SW 1271 (cell line): ENCODE results near the gene GON4L.
"Not testable (repeated sequence)": the region's sequence is repeated elsewhere in the genome, so short reads cannot be mapped to it uniquely, and the experiment has no call there.

Source experiments
- DNase-seq, 2 experiments: peaks; one replicate each; lab custom pipeline; 2025; lab: John Stamatoyannopoulos, UW

The GON4L gene

DNA sequence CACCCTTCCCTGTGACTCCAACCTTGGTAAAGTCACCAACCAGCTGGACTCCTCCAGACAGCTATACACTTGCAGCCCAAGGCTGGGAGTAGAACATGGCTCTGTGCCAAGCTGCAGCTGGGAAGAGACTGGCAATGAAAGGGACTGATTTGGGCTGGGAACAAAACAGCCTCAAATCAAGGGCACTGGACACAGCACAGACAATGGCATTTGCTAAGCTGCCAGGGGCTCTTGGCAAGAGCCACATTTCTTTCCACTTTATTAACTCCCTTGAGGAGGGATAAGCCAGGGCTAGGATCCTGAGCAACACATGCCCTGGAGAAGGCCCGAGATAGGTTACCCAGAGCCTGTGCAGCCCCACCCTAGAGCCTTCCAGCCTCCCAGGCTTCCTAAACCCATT is 14.4 kb upstream of the GON4L start:
- DNase-seq = no peak

DNA sequence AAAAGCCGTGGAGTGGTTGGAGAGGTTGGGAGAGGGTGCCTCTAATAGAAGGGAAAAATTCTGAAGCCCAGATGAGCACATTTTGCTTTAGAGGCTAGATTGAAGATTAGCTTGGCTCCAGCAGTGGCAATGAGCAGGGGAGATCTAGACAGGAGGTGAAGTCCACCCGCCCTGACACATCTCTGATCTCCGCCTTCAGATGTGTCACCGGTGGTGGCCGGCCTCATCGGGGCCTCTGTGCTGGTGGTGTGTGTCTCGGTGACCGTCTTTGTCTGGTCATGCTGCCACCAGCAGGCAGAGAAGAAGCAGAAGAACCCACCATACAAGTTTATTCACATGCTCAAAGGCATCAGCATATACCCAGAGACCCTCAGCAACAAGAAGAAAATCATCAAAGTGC is 10.8 kb upstream of the GON4L start:
- no peak for DNase-seq

DNA sequence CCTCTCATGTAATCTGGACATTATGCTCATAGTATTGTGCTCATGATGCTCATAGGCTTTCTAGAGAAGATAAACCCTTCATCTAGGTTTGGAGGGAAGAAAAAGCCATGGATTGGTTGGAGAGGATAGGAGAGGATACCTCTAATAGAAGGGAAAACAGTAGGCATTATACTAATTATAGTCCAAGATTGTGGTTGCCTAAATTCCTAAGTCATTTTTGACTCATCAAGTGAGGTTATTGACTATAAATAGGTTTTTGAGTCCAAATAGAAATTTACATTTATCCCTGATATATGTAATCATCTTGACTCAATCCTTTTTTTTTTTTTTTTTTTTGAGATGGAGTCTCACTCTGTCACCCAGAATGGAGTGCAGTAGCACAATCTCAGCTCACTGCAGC is 7.4 kb upstream of the GON4L start:
- DNase-seq = no peak

DNA sequence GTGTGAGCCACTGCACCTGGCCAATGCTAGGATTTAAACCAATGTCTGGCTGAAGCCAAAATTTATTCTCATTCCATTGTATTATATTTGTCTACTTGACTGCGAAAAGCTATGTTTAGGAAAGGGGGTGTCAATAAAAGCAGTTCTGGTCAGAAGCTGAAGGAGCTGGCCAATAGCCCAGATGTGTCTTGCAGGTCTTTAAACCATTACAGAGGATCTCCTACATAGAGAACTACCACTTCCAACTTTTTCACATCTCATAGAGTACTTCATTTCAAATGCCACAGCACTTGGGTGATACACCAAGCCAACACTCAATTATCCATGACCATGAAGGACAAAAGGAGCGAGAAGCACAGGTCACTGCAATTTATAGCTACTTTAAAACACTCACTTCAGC is 4.9 kb upstream of the GON4L start:
- DNase-seq = no peak

DNA sequence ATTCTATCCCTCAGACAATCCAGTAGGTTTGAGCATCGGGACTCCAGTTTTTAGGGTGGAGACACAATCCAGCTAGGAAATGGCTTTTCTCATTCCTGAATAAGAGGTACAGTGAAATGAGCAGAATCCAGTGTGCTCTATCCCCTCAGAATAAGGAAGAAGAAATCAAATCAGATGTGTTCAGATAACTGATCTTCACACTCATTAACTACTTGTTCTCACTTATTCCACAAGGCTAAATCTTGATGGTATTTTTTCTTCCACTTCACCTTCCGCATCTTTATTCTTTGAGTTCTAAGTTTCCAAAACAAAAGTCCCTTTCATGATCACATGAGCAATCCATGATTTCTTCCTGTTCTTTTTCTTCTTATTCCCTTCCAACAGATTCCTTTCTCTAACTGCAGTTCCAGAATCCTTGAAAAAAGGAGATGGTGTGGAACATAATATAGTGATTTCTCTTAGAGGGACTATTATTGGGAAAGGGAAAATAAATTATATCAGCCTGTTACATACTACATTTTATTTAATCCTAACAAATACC is 4.0 kb upstream of the GON4L start:
- no peak for DNase-seq

DNA sequence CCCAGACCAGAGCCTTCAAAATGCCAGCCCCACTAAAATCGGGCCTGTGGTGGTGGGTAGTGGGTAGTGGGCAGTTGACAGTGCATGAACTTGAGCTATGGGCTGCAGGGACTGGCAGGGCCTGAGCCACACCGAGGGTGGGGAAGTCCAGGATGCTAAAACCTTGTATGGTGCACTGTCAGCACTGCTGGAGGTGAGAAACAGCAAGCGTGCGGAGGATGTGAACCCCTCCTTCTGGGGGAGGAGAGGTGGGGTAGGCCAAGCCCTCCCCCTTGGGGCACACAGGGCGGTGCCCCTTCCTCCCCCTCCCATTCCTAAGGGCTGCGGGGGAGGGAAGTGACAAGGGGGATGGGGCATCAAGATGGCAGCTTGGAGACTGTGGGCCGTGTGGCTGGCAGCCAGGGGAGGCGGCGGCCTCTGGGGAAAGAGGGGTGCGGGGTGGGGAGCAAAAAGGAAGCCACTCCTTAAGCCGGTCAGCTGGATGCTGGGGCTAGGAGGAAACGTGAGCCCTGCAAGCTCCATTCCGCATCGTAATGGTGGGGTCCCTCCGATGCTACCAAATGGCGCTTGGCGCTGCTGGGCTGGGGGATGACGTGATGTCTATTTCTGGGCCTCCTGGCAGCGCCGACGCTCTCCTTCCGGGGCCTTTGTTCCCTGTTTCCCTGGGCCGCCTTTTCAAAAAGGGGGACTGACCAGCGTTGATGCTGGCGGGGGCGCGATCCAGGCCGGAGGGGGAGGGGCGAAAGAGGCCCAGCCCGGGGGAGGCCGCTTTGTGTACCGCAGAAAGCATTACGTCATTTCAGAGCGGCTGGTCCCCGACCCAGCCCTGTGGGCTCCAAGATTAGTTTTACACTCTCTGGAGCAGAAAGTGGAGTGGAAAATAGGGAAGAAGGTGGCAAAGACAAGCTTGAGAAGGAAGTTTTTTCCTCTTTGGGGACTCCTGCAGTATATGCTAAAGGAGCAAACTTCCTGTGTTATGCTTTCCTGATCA is 3.2 kb upstream of the GON4L start:
- DNase-seq = no peak

DNA sequence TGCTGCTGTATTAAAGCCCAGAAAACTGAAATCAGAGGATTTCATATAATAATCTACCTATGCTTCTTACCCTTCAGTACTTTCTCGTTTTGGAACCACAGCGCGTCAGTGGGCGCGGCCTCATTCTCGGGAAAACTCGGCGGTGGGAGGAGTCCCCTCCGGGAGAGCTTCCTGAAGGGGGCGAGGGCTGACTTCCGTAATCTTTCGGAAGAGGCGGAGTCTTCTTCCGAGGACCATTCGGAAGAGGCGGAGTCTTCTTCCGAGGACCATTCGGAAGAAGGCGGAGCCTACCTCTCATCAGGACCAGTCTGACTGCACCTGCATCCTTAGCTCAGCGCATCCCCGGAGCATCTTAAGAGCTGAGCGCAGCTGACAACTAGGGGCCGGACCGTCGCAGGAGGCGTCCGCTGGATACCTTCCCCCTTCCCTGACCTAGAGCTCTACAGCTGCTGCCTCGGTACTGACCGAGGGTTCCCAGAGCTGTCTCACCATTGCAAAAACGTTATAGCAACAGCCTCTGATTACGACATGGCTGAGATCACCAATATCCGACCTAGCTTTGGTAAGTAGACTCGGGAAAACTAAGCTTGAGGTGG is 2.3 kb upstream of the GON4L start, which contains the start of gene SYT11:
TSS of gene SYT11 (plus strand) at position 334 of the 596 bp plus-strand sequence. CDS start at position 529, 195 bp downstream.
- peak; percentile 77 to 86 for DNase-seq

DNA sequence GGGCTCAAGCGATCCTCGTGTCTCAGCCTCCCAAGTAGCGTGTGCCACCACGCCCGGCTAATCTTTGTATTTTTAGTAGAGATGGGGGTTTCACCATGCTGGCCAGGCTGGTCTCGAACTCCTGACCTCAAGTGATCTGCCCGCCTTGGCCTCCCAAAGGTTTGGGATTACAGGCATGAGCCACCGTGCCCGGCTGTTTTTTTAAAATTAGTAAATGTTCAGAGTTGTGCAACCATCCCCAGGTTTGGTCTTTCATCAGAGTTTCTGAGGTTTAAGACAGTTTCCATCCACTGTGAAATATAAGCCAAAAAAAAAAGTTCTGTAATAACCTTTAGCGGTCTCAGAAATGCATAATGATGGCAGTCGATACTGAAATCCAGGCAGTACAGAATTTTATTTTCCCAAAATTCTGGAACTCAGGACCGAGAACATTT is 1.8 kb upstream of the GON4L start:
- DNase-seq = no peak

DNA sequence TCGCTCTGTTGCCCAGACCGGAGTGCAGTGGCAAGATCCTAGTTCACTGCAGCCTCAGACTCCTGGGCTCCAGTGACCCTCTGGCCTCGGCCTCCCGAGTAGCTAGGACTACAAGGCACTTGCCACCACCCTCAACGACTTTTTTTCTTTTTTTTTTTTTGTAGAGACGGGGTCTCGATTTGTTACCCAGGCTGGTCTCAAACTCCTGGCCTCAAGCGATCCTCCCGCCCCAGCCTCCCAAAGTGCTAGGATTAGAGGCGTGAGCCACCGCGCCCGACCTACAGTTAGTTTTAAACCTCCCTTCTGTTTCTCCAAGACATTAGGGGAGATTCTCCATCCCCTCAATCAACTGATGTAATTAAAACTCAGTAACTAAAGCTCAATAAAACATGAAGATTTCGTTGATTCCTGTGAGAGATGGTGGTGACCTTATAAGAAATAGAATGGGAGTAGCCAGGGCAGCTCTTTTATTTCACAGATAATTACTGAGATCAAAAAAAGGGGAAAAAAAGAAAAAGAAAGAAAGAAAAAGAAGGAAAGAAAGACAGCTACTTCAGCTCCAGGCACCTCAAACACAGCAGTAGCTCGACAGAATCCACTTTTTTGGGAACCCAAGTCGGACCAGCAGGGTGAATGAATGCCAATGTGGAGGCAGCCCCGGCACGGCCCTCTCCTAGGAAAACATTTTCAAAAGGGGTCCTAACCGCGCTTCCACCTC is 598 bp downstream of the GON4L start:
- no peak for DNase-seq

DNA sequence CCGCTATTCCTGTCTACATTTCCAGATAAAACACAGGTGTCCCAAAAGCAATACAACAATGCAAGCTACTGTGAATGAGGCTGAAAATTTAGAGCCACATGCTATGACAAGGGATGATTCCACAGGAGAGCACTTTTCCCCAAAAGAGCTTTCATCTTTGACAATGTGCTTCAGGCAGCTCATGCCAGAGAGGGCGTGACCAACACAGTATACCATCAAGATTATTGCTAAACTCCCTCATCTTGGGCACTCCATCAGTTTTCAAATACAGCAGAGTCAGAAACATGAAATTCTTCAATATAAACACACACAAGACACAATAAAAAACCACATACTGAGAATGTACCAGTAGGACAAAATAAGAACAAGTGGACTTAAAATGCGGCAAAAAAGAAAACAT is 6.7 kb downstream of the GON4L start:
- DNase-seq = no peak

DNA sequence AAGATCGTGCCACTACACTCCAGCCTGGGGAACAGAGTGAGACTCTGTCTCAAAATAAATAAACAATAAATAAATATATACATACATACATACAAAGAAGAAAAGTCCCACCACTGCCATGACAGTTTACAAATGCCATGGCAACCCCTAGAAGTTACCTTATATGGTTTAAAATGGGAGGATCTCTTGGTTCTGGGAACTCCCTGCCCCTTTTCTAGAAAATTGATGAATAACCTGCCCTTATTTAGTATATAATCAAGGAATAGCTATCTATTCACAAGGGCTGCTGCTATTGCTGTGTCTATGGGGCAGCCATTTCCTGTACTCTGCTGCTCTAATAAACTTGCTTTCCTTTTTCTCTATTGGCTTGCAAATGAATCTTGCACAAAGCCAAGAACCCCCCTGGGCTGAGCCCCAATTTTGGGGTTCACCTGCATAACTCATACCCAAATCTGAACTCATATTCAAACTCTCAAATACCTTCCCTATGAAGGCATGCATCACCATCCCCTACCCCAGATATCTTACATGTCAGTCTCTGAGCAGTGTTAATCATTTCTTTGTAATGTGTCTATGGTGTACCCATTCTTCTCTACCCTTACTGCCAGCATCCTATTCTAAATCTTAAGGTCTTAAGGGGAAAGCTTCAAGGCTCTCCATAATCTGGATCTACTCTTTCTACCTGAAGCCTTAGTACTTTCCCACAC is 9.0 kb downstream of the GON4L start:
- no peak for DNase-seq

DNA sequence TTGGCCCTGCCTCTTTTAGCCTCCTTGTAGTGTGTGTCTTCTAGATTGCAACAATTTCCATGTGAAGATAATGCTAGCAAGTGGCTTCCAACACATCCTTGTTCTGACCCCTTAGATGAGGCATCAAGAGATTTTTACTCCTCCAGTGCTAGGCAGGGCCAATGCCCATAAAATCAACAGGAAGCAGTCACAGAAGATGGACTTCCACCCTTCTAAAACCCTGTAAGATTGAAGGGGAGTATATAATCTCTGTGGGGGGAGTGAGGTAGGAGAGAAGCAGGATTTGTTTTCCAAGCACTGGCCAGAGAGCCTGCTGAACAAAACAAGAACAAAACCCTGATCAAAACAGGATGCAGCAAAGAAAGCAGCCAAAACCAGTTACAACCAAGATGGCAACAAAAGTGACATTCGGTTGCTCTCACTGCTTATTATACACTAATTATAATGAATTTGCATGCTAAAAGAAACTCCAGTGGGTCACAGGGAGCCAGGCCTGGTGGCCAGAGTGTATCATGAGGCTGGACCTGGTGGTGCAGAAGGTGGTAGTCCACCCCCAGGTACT is 12.1 kb downstream of the GON4L start:
- DNase-seq = no peak

DNA sequence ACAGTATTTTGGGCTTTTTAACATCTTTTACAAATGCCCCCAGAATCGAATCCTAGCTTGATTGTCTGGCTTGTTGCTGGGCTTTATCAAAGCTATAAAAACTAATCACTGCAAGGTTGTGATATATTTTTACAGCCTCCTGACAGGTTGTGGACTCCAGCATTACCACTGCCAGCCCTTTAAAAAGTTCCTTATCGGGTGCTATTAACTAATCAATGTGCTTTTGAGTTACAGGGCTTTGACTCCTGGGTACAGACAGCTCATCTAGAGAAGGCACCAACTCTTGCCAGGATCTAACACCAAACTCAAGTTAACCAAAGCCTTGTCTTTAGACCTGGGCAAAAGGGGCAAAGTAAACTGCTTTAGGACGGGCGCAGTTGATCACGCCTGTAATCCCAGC is 16.6 kb downstream of the GON4L start:
- DNase-seq = no peak

DNA sequence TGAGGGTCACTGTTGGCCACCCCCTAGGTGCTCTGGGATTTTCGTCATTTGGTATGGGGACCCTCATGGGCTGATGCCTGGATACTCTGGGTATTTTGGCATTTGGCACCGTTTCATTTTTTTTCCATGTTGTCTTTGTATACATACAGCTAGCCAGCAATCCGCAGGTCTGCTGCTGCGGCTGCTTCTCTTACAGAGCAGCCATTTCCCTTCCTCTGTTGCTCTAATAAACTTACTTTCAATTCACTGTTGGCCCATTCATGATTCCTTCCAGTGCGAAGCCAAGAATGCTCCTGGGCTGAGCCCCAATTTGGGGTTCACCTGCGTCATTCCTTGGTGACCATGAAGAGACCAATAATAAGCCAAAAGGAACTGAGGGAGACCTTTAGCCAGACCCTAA is 21.5 kb downstream of the GON4L start:
- DNase-seq = no peak

DNA sequence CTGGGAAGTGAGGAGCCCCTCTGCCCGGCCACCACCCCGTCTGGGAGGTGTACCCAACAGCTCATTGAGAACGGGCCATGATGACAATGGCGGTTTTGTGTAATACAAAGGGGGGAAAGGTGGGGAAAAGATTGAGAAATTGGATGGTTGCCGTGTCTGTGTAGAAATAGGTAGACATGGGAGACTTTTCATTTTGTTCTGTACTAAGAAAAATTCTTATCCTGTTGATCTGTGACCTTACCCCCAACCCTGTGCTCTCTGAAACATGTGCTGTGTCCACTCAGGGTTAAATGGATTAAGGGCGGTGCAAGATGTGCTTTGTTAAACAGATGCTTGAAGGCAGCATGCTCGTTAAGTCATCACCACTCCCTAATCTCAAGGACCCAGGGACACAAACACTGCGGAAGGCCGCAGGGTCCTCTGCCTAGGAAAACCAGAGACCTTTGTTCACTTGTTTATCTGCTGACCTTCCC is 22.1 kb downstream of the GON4L start:
- DNase-seq = not testable (repeated sequence)

DNA sequence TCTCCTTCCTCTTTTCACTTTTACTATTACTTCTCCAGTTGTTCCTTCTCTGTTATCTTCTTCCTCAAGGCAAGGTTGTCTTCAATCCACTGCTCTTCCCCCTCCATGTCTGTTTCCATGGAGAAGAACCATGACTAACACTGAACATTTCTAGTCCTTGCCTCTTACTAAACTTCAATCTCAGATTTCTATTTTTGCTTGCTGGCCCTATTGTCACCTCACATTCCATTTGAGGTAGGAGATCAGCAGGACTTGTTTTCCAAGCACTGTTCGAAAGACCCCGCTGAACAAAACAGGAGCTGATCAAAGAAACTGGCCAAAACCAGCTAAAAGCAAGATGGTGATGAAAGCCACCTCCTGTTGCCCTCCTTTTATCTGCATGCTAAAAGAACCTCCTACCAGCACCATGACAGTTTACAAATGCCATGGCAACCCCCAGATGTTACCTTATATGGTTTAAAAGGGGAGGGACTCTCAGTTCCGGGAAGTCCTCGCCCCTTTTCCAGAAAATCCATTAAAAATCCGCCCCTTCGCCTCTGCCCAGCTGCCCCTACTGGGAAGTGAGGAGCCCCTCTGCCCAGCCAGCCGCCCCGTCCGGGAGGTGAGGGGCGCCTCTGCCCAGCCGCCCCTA is 22.6 kb downstream of the GON4L start:
- DNase-seq = no peak

DNA sequence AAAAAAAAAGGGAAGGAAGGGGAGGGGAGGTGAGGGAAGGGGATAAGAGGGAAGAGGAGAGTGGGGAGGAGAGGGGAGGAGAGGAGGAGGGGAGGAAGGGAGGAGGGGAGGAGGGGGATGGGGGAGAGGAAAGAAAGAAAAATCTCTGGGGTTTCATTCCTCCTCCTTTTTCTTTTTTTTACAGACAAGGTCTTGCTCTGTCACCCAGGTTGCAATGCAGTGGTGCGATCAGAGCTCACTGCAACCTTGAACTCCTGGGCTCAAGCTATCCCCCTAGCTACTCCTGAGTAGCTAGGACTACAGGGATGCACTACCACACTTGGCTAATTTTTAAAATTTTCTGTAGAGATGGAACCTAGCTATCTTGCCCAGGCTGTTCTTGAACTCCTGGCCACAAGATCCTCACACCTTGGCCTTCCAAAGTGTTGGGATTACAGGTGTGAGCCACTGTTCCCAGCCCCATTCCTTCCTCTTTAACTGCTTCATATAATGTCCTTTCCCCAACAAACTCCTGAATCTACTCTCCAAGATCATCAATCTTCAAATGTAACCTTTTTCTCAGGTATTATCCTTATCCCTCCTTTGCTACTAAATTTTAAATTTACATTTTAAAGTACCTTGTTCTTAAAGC is 23.2 kb downstream of the GON4L start:
- DNase-seq = no peak

DNA sequence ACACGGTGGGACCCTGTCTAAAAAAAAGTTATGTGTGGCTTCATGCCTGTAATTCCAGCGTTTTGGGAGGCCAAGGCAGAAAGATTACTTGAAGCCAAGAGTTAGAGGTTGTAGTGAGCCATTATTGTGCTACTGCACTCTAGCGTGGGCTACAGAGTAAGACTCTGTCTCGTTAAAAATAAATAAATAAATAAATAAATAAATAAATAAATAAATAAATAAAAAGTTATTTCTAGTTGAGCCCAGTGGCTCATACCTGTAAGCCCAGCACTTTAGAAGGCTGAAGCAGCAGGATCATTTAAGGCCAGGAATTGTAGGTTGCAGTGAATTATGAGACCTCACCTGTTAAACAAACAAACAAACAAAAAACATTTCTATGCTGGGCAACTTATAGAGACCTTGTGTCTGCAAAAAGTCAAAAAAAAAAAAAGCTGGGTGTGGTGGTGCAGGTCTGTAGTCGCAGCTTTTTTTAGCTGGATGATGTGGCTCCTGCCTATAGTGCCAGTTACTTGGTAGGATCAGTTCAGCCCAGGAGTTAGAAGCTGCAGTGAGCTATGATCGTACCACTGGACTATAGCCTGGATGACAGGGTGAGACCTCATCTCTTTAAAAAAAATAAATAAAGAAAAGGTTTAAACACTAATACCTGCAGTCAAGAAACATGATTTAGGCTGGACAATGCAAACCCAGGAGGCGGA is 25.6 kb downstream of the GON4L start:
- no peak for DNase-seq

DNA sequence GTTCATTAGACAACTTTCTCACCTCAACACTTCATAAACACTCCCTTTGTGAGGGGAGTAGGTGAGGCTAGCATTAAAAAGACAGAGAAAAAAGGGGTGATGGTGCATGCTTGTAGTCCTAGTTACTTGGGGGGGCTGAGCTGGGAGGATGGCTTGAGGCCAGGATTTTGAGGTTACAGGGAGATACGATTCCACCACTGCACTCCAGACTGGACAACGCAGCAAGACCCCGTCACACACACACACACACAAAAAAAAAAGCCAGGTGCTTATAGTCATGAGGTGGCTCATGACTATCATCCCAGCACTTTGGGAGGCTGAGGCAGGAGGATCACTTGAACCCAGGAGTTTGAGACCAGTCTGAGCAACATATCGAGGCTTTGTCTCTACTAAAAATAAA is 29.6 kb downstream of the GON4L start:
- DNase-seq = no peak

DNA sequence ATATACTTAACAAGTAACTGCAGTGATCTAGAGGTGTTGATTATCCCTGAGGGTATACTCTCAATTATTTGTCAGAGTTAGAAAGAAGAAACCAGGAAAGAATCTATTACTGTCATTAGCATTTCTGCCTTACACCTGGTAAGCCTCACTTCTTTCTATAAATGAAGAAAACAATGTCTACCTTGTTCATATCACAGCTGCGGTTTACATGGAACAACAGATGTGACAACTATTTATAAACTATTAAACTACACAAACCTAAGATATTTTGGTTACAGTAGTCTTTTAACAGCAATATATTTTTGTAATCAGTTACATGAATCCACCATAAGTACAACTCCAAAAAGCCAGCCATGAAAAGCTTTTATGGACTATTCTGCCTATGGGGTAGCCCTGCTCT is 40.7 kb downstream of the GON4L start:
- DNase-seq = no peak
